ENCODE data around the gene ABCB6. TPM values are rescaled to one million over a fixed set of nuclear protein-coding genes. Genes with fewer than 3 reads are reported as not detected.

The ABCB6 gene
- total RNA-seq, 4 donors from 2014 or later = 17.4 to 27.3 (median 19.6) TPM

GRCh38 chr2:219250049-219250781 lies 31.5 kb upstream of the ABCB6 start:
- Histone ChIP-seq H3K4me1 (peaks cover 62 to 97% (median 87%) of the 10 kb centered on the region in 4 donors), H3K27me3 (no peaks in the 10 kb centered on the region), H3K4me3 (peak overlapping the region in 1 of 4 donors; percentile 20), H3K27ac (replicated peaks in 1 of 4) (peak overlapping the region; percentile 79 to 88 (median 84)), H3K9me3 (no peaks in the 10 kb centered on the region), H3K36me3 (peaks cover 7 to 45% (median 34%) of the 10 kb centered on the region in 4 donors)
- DNase-seq (ENCODE audit: extremely low spot score) = no peak
- WGBS = 75% methylated on average over 16 of the region's 22 CpGs
- TF ChIP-seq EP300 (IDR thresholded peaks at IDR 0.05) (no peak), POLR2A (IDR thresholded peaks at IDR 0.05; ENCODE audit: low read depth) (no peak), POLR2AphosphoS5 (IDR thresholded peaks at IDR 0.05) (no peak), CTCF (IDR thresholded peaks at IDR 0.05) (no peak)
- intact Hi-C loops (cut with DNase I) = no loop called here

- Histone ChIP-seq H3K27ac (replicated peaks in 1 of 4) (peak overlapping the region; percentile 79 to 88 (median 84)), H3K27me3 (no peaks in the 10 kb centered on the region), H3K9me3 (no peaks in the 10 kb centered on the region), H3K4me3 (peak overlapping the region in 2 of 4 donors; percentile 13 to 25), H3K36me3 (peaks cover 7 to 45% (median 34%) of the 10 kb centered on the region in 4 donors), H3K4me1 (peaks cover 66 to 96% (median 87%) of the 10 kb centered on the region in 4 donors)
- no peak for DNase-seq (ENCODE audit: extremely low spot score)
- 24% methylated on average over 5 of the region's 7 CpGs for WGBS
- TF ChIP-seq POLR2AphosphoS5 (IDR thresholded peaks at IDR 0.05) = peak; percentile 68 to 74
- no peak for TF ChIP-seq EP300 (IDR thresholded peaks at IDR 0.05)
- intact Hi-C loops (cut with DNase I) = loop anchor here (10.0 kb wide), 1 partner anchor 45 kb away; no protein-coding TSS in a partner anchor
These were observed 30.6 kb upstream of the ABCB6 start for GRCh38 chr2:219249203-219249980.

GRCh38 chr2:219248845-219249202 lies 30.1 kb upstream of the ABCB6 start:
- WGBS = 76% methylated on average over 2 of the region's 2 CpGs
- no peak for DNase-seq (ENCODE audit: extremely low spot score)
- H3K36me3 ChIP-seq = peaks cover 7 to 45% (median 34%) of the 10 kb centered on the region in 4 donors
- intact Hi-C loops (cut with DNase I) = loop anchor here (10.0 kb wide), 1 partner anchor 46 kb away; no protein-coding TSS in a partner anchor
- H3K27ac ChIP-seq (replicated peaks in 1 of 4) = peak overlapping the region; percentile 79 to 88 (median 84)
- no peak for TF ChIP-seq CTCF (IDR thresholded peaks at IDR 0.05)
- TF ChIP-seq POLR2AphosphoS5 (IDR thresholded peaks at IDR 0.05) = no peak
- TF ChIP-seq EP300 (IDR thresholded peaks at IDR 0.05) = no peak
- no peak for TF ChIP-seq POLR2A (IDR thresholded peaks at IDR 0.05; ENCODE audit: low read depth)
- peaks cover 65 to 92% (median 82%) of the 10 kb centered on the region in 4 donors for H3K4me1 ChIP-seq
- no peaks in the 10 kb centered on the region for H3K27me3 ChIP-seq
- H3K9me3 ChIP-seq = no peaks in the 10 kb centered on the region
- H3K4me3 ChIP-seq = peak overlapping the region in 1 of 4 donors; percentile 25

GRCh38 chr2:219247678-219248642 lies 29.2 kb upstream of the ABCB6 start:
- no peak for DNase-seq (ENCODE audit: extremely low spot score)
- WGBS = 90% methylated on average over 13 of the region's 17 CpGs
- H3K36me3 ChIP-seq = peaks cover 7 to 45% (median 34%) of the 10 kb centered on the region in 4 donors
- no peaks in the 10 kb centered on the region for H3K9me3 ChIP-seq
- intact Hi-C loops (cut with DNase I) = loop anchor here (10.0 kb wide), 1 partner anchor 47 kb away; no protein-coding TSS in a partner anchor
- TF ChIP-seq EP300 (IDR thresholded peaks at IDR 0.05) (no peak), POLR2AphosphoS5 (IDR thresholded peaks at IDR 0.05) (no peak), POLR2A (IDR thresholded peaks at IDR 0.05; ENCODE audit: low read depth) (no peak), CTCF (IDR thresholded peaks at IDR 0.05) (no peak)
- peak overlapping the region; percentile 79 to 88 (median 84) for H3K27ac ChIP-seq (replicated peaks in 1 of 4)
- no peak overlapping the region for H3K4me3 ChIP-seq
- H3K4me1 ChIP-seq = peaks cover 62 to 84% (median 74%) of the 10 kb centered on the region in 4 donors
- H3K27me3 ChIP-seq = no peaks in the 10 kb centered on the region

Measured in esophagus muscularis mucosa (tissue), 4 donors.